Endothelial cell of umbilical vein (primary cell): ENCODE results near the gene JMJD8. TPM values are rescaled to one million over a fixed set of nuclear protein-coding genes. Genes with fewer than 3 reads are reported as not detected.
A peak's percentile ranks its signal among the peaks of the same experiment; 100 is the strongest.

ENCODE experiments used
- BruUV-seq: library from RNA; stranded (reverse); fragments of 400-500 nt; replicated peaks from 2 replicates; lab custom pipeline; 2021; lab: Mats Ljungman, UMichigan
- CTCF ChIA-PET: fragments of 300-600, 350-600 bp; sonication (Branson Sonifier 250); formaldehyde crosslinking; loops from one replicate; lab custom pipeline; 2021; ENCODE audit warnings: antibody characterized with exemption, inconsistent platforms; lab: Charles Lee
- POLR2A ChIA-PET: fragments of 300-600, 350-600 bp; sonication (Branson Sonifier 250); formaldehyde crosslinking; loops from one replicate; lab custom pipeline; 2021; ENCODE audit warnings: antibody characterized with exemption, inconsistent platforms; lab: Charles Lee
- DNase-seq: peaks from one replicate; pipeline ENCODE4 v3.0.0-alpha.2; 2011; ENCODE audit warnings: low read depth, low spot score
- FAIRE-seq: peaks from 2 replicates; lab custom pipeline; 2011; peaks lifted over from hg19 to GRCh38; lab: Jason Lieb, UNC
- H2AFZ ChIP-seq: 2 replicates; pipeline ENCODE4 v1.6.0; 2012; ENCODE audit warnings: low read depth, low read length, control low read depth, inconsistent platforms
- H3K27ac ChIP-seq: 2 replicates; pipeline ENCODE4 v1.5.1; 2011; ENCODE audit warnings: low read depth, mild to moderate bottlenecking, control low read depth, low read length, moderate library complexity; ENCODE audit not compliant: insufficient read depth
- H3K27me3 ChIP-seq, 2 experiments: 2 replicates each; pipeline versions ENCODE4 v1.6.0 to v1.6.1; 2011; ENCODE audit warnings: low read length in 2 of 2, mixed read lengths in 1 of 2; ENCODE audit not compliant: control insufficient read depth in 2 of 2, insufficient read depth in 2 of 2
- H3K36me3 ChIP-seq, 2 experiments: 2 replicates in 1 of 2; 3 replicates in 1 of 2; pipeline ENCODE4 v1.5.1; 2011; ENCODE audit warnings: low read length in 2 of 2, mild to moderate bottlenecking in 1 of 2, moderate library complexity in 1 of 2; ENCODE audit not compliant: control insufficient read depth in 2 of 2, insufficient read depth in 2 of 2; ENCODE audit errors: extremely low read depth in 1 of 2
- H3K4me1 ChIP-seq: 3 replicates; pipeline ENCODE4 v1.5.1; 2011; ENCODE audit warnings: mild to moderate bottlenecking, low read length; ENCODE audit not compliant: control insufficient read depth, insufficient read depth; ENCODE audit errors: extremely low read depth
- H3K4me2 ChIP-seq: 2 replicates; pipeline ENCODE4 v1.6.1; 2011; ENCODE audit warnings: low read length, control low read depth, mixed read lengths; ENCODE audit not compliant: insufficient read depth
- H3K4me3 ChIP-seq, 3 experiments: fragments of 200-600 bp in 1 of 3; sonication (generic), shearing (Covaris generic) in 1 of 3; replicated peaks in 1 of 3; 2 replicates each; pipeline ENCODE4 v1.5.1; 2011 to 2016; ENCODE audit warnings: control low read depth in 3 of 3, low read length in 3 of 3, mild to moderate bottlenecking in 2 of 3, inconsistent platforms in 1 of 3, low read depth in 1 of 3, moderate library complexity in 1 of 3; ENCODE audit not compliant: insufficient read depth in 1 of 3
- H3K79me2 ChIP-seq: 2 replicates; pipeline ENCODE4 v1.6.0; 2012; ENCODE audit warnings: low read length, inconsistent platforms; ENCODE audit not compliant: control insufficient read depth, insufficient read depth
- H3K9ac ChIP-seq: replicated peaks from 2 replicates; pipeline ENCODE3; 2011; ENCODE audit warnings: low read length, control low read depth; ENCODE audit not compliant: insufficient read depth; ENCODE audit errors: extremely low read depth
- H3K9me1 ChIP-seq: replicated peaks from 3 replicates; pipeline ENCODE4 v1.6.0; 2011; ENCODE audit warnings: mild to moderate bottlenecking, low read length; ENCODE audit not compliant: control insufficient read depth, insufficient read depth; ENCODE audit errors: extremely low read depth
- H3K9me3 ChIP-seq: replicated peaks from 2 replicates; pipeline ENCODE4 v1.5.1; 2012; ENCODE audit warnings: low read length, inconsistent platforms; ENCODE audit not compliant: control insufficient read depth, insufficient read depth
- H4K20me1 ChIP-seq: replicated peaks from 2 replicates; pipeline ENCODE3; 2011; ENCODE audit warnings: mild to moderate bottlenecking, low read length; ENCODE audit not compliant: control insufficient read depth, insufficient read depth; ENCODE audit errors: extremely low read depth
- CTCF ChIP-seq, 2 donors: IDR thresholded peaks; 1 replicate in 1 of 2; 2 replicates in 1 of 2; pipeline ENCODE4 v1.5.1; 2011; ENCODE audit warnings: low read length in 2 of 2, mild to moderate bottlenecking in 2 of 2, moderate library complexity in 2 of 2, control low read depth in 1 of 2, inconsistent platforms in 1 of 2, low read depth in 1 of 2; ENCODE audit not compliant: insufficient read depth in 1 of 2; ENCODE audit errors: extremely low read depth in 1 of 2
- EZH2 ChIP-seq: IDR thresholded peaks from 2 replicates; pipeline ENCODE4 v1.6.1; 2012; ENCODE audit warnings: borderline replicate concordance, low read depth, mild to moderate bottlenecking, moderate library complexity, low read length, inconsistent platforms; ENCODE audit not compliant: severe bottlenecking
- FOS ChIP-seq: IDR thresholded peaks from 2 replicates; pipeline ENCODE4 v1.6.1; 2011; ENCODE audit warnings: mild to moderate bottlenecking, low read length, moderate library complexity, borderline replicate concordance; ENCODE audit not compliant: insufficient read depth
- GATA2 ChIP-seq: IDR thresholded peaks from 2 replicates; pipeline ENCODE4 v1.7.0; 2011; ENCODE audit warnings: low read depth, mild to moderate bottlenecking, moderate library complexity, mixed read lengths, low read length; ENCODE audit not compliant: insufficient read length, insufficient read depth
- JUN ChIP-seq: IDR thresholded peaks from 2 replicates; pipeline ENCODE4 v1.6.1; 2011; ENCODE audit warnings: borderline replicate concordance, low read depth; ENCODE audit not compliant: insufficient read length, insufficient read depth
- MAX ChIP-seq: IDR thresholded peaks from 2 replicates; pipeline ENCODE4 v1.6.1; 2011; ENCODE audit not compliant: insufficient read depth, insufficient read length
- MYC ChIP-seq: IDR thresholded peaks from one replicate; pipeline ENCODE4 v1.6.1; 2011; ENCODE audit warnings: mild to moderate bottlenecking, low read depth, low read length
- POLR2A ChIP-seq: IDR thresholded peaks from 2 replicates; pipeline ENCODE4 v1.6.1; 2012; ENCODE audit warnings: low read depth, mild to moderate bottlenecking, control low read depth, low read length
- POLR2AphosphoS5 ChIP-seq: IDR thresholded peaks from 2 replicates; pipeline ENCODE4 v1.6.1; 2012; ENCODE audit warnings: low read depth, mild to moderate bottlenecking, control low read depth, low read length, moderate library complexity; ENCODE audit not compliant: insufficient read depth
- dilution Hi-C: fragments of 300-500 bp; cut with MboI; formaldehyde crosslinking; loops from one replicate; pipeline ENCODE4 v1.15.0; 2019; ENCODE audit warnings: low sequenced_read_pairs; ENCODE audit not compliant: extremely low pct_ligation_motif_present
- intact Hi-C: fragments of 100-400 bp; cut with micrococcal nuclease; formaldehyde crosslinking; loops from one replicate; pipeline ENCODE4 v1.10.0; 2022
- polyA plus RNA-seq, 4 experiments: library from polyadenylated mRNA; depleted of rRNA in 3 of 4; stranded (reverse) in 3 of 4; unstranded in 1 of 4; fragments of >200 nt; gene quantifications; 2 replicates each; pipeline versions ENCODE4 v1.2.1 to v1.2.3, GENCODE V29; 2011 to 2012; ENCODE audit warnings: missing spikeins in 1 of 4
- total RNA-seq: library from RNA; stranded (reverse); gene quantifications from 2 replicates; pipeline ENCODE4 v1.2.3, GENCODE V29; 2021

Gene JMJD8
- total and polyA plus RNA-seq, 2 donors (not counting 3 experiments of a cell fraction or from before 2014, with no cell fraction given) = 55.1 to 102 TPM

GRCh38 chr16:648781-649589 lies 35.1 kb downstream of the JMJD8 start, which contains the start of gene WDR90:
TSS of gene WDR90 (plus strand) at chr16:649365. CDS start at chr16:649417, 52 bp downstream.
- FAIRE-seq (peak; percentile 96), DNase-seq (peak; percentile 89)
- Histone ChIP-seq H3K27ac (peak within 1 kb of the TSS; percentile 69), H3K9me3 (no peaks in the 10 kb centered on the region), H3K36me3 (peaks cover 0 to 2% of the 10 kb centered on the region in 2 experiments), H4K20me1 (no peaks in the 10 kb centered on the region), H3K4me3 (peak within 1 kb of the TSS; percentile 13 to 57 (median 55)), H3K4me1 (peaks cover 8% of the 10 kb centered on the region), H2AFZ (peak within 1 kb of the TSS; percentile 79), H3K4me2 (peak within 1 kb of the TSS; percentile 75), H3K9ac (peak within 1 kb of the TSS; percentile 65), H3K27me3 (no peaks in the 10 kb centered on the region), H3K79me2 (no peaks in the 10 kb centered on the region), H3K9me1 (no peaks in the 10 kb centered on the region)
- TSS peak; percentile 77 for BruUV-seq
- ChIA-PET CTCF (interaction anchor here (0.8 to 1.8 kb wide), 6 partner anchors 8 to 72 kb away, joined by 3 to 11 read pairs (median 4); partner anchors contain the start of genes METTL26 and RAB40C), POLR2A (interaction anchor here (0.9 to 1.3 kb wide), 2 partner anchors 12 kb away, joined by 3 to 4 read pairs; partner anchors contain the start of gene METTL26)
- peak; percentile 61 for TF ChIP-seq POLR2A
- no peak for TF ChIP-seq FOS
- TF ChIP-seq MYC = peak; percentile 64
- peak; percentile 75 for TF ChIP-seq POLR2AphosphoS5
- no peak for TF ChIP-seq GATA2
- no peak for TF ChIP-seq EZH2
- TF ChIP-seq CTCF (IDR thresholded peaks at IDR 0.05; ENCODE audit: extremely low read depth in 1 of 2, insufficient read depth in 1 of 2, low read depth in 1 of 2, low read length in 2 of 2) = no peak
- TF ChIP-seq JUN = no peak
- TF ChIP-seq MAX = peak; percentile 97
- dilution Hi-C loops (no loop called here), intact Hi-C loops (loop anchor here (1.0 kb wide), 2 partner anchors 11 to 12 kb away; no protein-coding TSS in a partner anchor)
